NT2/D1 (cell line): ENCODE results near the gene NELL1.
A peak's percentile ranks its signal among the peaks of the same experiment; 100 is the strongest.

Source experiments
- DNase-seq: peaks from one replicate; pipeline ENCODE4 v3.0.0-alpha.2; 2011; ENCODE audit warnings: low read depth, low spot score
- H3K27me3 ChIP-seq: 2 replicates; pipeline ENCODE4 v1.6.0; 2011; ENCODE audit warnings: mild to moderate bottlenecking; ENCODE audit not compliant: insufficient read length, insufficient read depth
- H3K36me3 ChIP-seq: 2 replicates; pipeline ENCODE4 v1.6.1; 2011; ENCODE audit warnings: mild to moderate bottlenecking, low read length, mixed read lengths; ENCODE audit not compliant: insufficient read depth, insufficient read length
- H3K4me1 ChIP-seq: 2 replicates; pipeline ENCODE4 v1.5.1; 2011; ENCODE audit not compliant: insufficient read depth, insufficient read length
- H3K4me3 ChIP-seq: 2 replicates; pipeline ENCODE4 v1.5.1; 2011; ENCODE audit warnings: low read depth; ENCODE audit not compliant: insufficient read length
- H3K9ac ChIP-seq: 2 replicates; pipeline ENCODE4 v1.6.0; 2011; ENCODE audit warnings: low read depth; ENCODE audit not compliant: insufficient read length
- H3K9me3 ChIP-seq: 2 replicates; pipeline ENCODE4 v1.5.1; 2011; ENCODE audit warnings: mild to moderate bottlenecking, low read length; ENCODE audit not compliant: insufficient read depth
- SUZ12 ChIP-seq: IDR thresholded peaks from 2 replicates; pipeline ENCODE4 v1.6.1; 2011; ENCODE audit not compliant: insufficient read length, insufficient read depth; ENCODE audit errors: extremely low read depth
- YY1 ChIP-seq: IDR thresholded peaks from 2 replicates; pipeline ENCODE4 v1.6.1; 2011; ENCODE audit not compliant: insufficient read length, insufficient read depth
- ZNF274 ChIP-seq: IDR thresholded peaks from 2 replicates; pipeline ENCODE4 v1.6.1; 2011; ENCODE audit warnings: mild to moderate bottlenecking, low read depth, low read length

The NELL1 gene

DNA sequence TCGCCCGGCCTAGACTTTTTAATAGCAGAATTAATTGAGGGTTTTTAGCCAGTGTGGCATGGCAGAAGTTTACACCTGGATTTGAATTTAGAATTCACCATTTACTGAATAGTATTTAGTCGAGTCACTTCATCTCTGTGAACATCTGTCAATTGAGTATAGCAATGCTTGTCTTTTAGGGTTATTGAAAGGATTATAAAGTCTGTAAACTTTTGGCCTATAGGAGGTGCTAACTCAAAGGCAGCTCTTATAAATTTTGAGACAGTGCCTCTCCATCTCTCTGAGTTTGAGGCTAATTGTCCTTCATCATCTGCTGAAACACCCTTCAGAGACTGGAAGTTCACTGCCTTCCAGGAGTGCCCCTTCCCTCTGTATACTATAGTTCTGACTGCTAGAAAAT lies 205.0 kb downstream of the NELL1 start:
- Histone ChIP-seq H3K27me3 (no peaks in the 10 kb centered on the region), H3K9ac (no peak overlapping the region), H3K4me3 (no peak overlapping the region), H3K9me3 (no peaks in the 10 kb centered on the region), H3K36me3 (no peaks in the 10 kb centered on the region), H3K4me1 (no peaks in the 10 kb centered on the region)
- DNase-seq = no peak
- no peak for TF ChIP-seq YY1

DNA sequence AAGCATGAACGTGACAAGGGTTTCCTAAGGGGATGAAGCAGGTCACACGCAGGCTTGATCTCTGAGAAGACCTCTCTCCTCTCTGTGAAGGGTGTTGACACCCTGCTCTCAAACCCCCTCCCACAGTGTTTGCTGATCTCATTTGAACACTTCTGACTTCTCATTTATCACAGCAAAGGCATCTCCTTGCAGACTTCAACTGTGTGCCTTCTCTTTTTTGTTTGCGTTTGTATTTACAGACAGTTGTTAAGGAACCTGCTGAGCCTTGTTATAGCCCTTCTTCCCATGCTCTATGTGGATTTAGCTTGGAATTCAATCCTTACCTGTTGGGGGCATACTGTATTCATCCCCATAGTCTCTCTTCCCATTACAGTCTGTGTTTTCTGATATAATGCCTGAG lies 206.5 kb downstream of the NELL1 start:
- no peak for DNase-seq
- H3K9me3 ChIP-seq = no peaks in the 10 kb centered on the region

DNA sequence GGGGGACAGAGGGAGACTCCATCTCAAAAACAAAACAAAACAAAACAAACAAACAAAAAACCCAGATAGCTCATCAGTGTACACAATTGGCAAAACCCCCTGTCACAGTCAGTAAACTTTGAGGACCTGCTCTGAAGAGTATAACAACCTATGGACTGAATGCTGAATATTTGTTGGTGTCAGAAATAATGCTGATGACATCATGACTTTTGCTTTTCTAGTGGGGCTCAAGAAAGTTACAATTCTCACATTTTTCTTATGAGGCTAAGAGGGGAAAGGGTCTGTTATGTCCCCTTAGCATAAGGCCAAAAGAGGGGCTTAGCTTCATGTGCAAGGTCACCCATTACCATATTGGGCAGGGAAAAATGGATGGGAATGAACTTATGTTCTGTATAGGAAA lies 207.4 kb downstream of the NELL1 start:
- H3K27me3 ChIP-seq = no peaks in the 10 kb centered on the region
- no peak for DNase-seq
- H3K9ac ChIP-seq = no peak overlapping the region
- H3K36me3 ChIP-seq = no peaks in the 10 kb centered on the region
- H3K4me1 ChIP-seq = no peaks in the 10 kb centered on the region
- no peaks in the 10 kb centered on the region for H3K9me3 ChIP-seq
- no peak overlapping the region for H3K4me3 ChIP-seq
- TF ChIP-seq SUZ12 (no peak), YY1 (no peak), ZNF274 (no peak)

More for the DNA sequence above, 206.5 kb downstream of the NELL1 start:
- Histone ChIP-seq H3K27me3 (no peaks in the 10 kb centered on the region), H3K4me3 (no peak overlapping the region), H3K36me3 (no peaks in the 10 kb centered on the region), H3K9ac (no peak overlapping the region), H3K4me1 (no peaks in the 10 kb centered on the region)
- TF ChIP-seq SUZ12 (no peak), YY1 (no peak), ZNF274 (no peak)

DNA sequence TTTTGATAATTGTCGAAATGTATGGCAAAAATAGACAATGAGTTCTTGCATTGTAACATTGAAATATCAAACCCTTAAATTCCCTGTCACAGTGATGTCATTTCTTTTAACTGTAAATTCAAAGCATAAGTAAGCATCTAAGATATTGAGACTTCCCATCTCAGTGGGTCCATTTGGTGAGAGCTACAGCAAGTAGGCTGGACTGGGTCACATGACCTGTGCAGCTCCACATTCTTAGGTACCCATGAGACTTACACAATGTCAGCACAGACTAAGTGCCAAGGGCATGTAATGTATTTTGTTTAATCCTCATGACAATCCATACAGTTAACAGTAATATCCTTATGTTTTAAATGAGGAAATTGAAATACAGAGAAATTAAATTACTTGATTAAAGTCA lies 210.7 kb downstream of the NELL1 start:
- no peak for DNase-seq
- Histone ChIP-seq H3K4me3 (no peak overlapping the region), H3K36me3 (no peaks in the 10 kb centered on the region), H3K9ac (no peak overlapping the region), H3K27me3 (no peaks in the 10 kb centered on the region), H3K9me3 (no peaks in the 10 kb centered on the region), H3K4me1 (no peaks in the 10 kb centered on the region)
- no peak for TF ChIP-seq ZNF274

DNA sequence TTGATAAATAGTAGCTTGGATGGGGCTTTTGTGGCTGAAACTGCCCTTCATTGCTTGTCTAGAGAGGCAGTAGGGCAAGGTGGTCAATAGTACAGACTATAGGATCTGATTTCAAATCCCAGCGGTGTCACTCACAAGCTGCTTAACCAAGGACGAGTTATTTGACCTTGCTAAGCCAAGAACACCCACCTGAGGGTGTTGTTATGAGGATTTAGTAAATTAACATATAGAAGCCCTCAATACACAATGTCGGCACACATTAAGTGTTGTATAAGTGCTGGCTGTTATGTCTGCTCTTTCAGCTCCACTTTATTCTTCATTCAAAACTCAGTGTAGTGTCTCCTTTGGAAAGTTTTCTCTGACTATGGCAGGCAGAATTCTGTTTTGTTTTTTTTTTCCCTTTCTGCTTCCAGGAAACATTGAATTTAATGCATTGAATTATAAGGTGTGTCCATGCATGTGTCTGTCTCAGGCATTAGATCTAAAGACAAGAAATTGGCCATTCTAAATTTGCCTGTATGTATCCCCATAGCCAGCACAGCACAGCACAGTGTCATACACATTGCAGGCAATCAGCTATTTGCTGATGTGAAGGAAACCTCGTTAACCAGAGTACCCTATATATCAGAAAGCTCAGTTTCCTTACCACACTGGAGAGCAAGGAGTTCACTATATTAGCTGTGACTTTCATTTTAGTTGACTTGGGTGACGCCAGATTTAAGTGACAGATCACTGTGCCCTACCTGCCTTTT lies 212.1 kb downstream of the NELL1 start:
- Histone ChIP-seq H3K36me3 (no peaks in the 10 kb centered on the region), H3K4me1 (no peaks in the 10 kb centered on the region), H3K4me3 (no peak overlapping the region), H3K9me3 (no peaks in the 10 kb centered on the region), H3K27me3 (no peaks in the 10 kb centered on the region), H3K9ac (no peak overlapping the region)
- DNase-seq = peak; percentile 6
- TF ChIP-seq ZNF274 (no peak), SUZ12 (no peak), YY1 (no peak)

DNA sequence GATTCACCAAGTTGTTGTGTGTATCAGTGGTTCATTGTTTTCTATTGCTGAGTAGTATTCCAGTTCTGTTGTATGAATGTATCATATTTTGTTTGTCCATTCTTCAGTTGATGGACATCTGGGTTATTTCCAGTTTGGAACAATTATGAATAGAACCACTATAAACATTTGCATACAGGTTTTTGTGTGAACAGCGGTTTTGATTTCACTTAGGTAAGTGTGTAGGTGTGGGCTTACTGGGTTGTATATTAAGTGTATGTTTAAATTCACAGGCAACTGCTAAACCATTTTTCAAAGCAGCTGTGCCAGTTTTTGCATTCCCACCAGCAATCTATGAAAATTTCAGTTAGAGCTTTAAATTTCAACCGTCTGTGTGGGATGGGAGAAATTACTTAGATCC lies 217.8 kb downstream of the NELL1 start:
- no peak overlapping the region for H3K4me3 ChIP-seq
- no peaks in the 10 kb centered on the region for H3K27me3 ChIP-seq
- H3K9me3 ChIP-seq = no peaks in the 10 kb centered on the region
- no peak for DNase-seq
- no peaks in the 10 kb centered on the region for H3K4me1 ChIP-seq
- no peaks in the 10 kb centered on the region for H3K36me3 ChIP-seq
- no peak for TF ChIP-seq YY1
- no peak for TF ChIP-seq ZNF274
- TF ChIP-seq SUZ12 = no peak
- H3K9ac ChIP-seq = no peak overlapping the region

DNA sequence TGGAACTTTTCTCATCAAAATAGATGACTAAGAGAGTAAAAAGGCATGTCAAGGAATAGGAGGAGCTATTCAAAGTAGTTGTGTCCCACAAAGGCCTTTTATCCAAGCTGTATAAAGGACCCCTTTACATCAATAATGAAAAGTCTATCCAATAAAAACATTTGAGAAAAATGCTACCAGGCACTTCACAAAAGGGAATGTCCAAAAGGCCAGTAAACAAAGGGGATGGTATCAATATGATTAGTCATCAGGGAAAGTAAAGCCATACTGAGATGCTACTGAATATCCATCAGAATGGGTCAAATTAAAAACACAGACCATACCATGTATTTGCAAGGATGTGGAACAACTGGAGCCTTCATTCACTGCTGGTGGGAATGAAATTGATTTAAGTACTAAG lies 224.9 kb downstream of the NELL1 start:
- DNase-seq = no peak
- H3K27me3 ChIP-seq = no peaks in the 10 kb centered on the region
- no peaks in the 10 kb centered on the region for H3K9me3 ChIP-seq
- no peak overlapping the region for H3K4me3 ChIP-seq
- H3K9ac ChIP-seq = no peak overlapping the region
- no peak for TF ChIP-seq YY1
- TF ChIP-seq SUZ12 = no peak
- no peak for TF ChIP-seq ZNF274
- no peaks in the 10 kb centered on the region for H3K36me3 ChIP-seq
- H3K4me1 ChIP-seq = no peaks in the 10 kb centered on the region
